ENCODE results near the gene RAPGEF1.

RAPGEF1 gene

GRCh38 chr9:131704141-131704983, 35.5 kb downstream of the RAPGEF1 start:
- no peak for DNase-seq

DNA sequence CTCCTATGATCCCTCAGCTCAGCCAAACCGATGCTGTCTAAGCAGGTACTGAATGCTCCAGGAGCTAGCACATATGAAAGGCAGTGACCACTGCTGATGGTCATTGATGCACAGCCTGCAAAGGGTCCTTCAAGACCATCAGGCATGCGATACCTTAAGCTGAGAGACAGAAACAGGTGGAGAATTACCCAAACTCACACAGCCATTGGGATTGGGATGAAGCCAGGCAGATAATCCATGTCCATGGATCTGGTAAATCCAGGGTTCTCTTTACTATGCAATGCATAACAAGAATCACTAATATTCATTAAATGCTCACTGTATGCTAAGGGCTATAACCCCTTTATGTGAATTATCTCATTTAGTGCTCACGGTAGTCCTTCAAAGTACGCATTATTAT, 36.2 kb downstream of the RAPGEF1 start:
- DNase-seq: no peak

- DNase-seq: no peak
Observed at GRCh38 chr9:131702911-131703310, 37.0 kb downstream of the RAPGEF1 start.

- DNase-seq: no peak
Observed at GRCh38 chr9:131701789-131702337, 38.0 kb downstream of the RAPGEF1 start.

DNA sequence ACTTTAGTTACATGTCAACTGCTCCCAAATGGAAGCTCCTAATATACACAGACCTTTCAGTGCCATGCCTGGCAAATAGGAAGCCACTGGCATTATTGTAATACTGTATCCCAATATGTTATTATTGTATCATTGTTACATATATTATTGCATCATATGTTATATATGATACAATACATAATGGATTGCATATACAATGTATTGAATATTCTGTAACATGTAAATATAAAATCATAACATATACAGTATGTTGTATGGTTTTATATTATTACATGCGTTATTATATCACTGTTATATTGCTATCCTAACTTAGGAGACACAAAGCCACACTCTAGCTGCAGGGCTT, 38.5 kb downstream of the RAPGEF1 start:
- DNase-seq: no peak

- no peak for DNase-seq
Observed at GRCh38 chr9:131700765-131701435, 39.0 kb downstream of the RAPGEF1 start.

DNA sequence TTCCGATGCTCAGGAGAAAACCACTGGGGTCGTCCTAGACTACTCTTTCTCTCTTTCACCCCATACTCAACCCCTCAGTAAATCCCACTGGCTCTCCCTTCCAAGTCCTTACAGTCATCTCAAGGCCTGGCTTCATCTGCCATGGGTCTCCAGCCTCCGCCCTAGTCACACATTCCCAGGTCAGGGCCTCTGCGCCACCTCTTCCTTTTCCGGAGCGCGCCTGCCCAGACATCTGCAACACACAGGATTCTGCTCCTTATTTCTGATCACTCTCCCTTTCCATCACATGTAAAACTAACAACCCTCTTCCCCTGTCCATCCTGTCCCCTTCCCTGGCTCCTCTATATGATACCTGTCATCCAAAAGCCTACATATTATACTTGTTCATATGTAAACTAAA, 39.8 kb downstream of the RAPGEF1 start:
- no peak for DNase-seq

DNA sequence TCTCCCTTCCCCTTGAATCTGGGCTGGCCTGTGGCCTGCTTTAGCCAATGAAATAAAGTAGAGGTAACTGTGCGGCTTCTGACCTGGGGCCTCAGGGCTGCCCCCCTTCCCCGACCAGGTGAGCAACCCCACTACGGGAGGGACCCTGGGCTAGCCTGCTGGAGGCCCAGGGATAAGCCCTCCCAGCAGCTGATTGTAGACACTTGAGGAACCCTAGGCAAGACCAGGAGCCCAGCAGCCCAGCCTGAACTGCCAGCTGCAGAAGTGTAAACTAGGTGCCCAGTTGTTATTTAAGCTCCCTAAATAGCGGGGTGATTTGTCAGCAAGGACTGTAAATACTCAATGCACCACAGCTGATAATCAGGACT, 41.3 kb downstream of the RAPGEF1 start:
- no peak for DNase-seq

DNA sequence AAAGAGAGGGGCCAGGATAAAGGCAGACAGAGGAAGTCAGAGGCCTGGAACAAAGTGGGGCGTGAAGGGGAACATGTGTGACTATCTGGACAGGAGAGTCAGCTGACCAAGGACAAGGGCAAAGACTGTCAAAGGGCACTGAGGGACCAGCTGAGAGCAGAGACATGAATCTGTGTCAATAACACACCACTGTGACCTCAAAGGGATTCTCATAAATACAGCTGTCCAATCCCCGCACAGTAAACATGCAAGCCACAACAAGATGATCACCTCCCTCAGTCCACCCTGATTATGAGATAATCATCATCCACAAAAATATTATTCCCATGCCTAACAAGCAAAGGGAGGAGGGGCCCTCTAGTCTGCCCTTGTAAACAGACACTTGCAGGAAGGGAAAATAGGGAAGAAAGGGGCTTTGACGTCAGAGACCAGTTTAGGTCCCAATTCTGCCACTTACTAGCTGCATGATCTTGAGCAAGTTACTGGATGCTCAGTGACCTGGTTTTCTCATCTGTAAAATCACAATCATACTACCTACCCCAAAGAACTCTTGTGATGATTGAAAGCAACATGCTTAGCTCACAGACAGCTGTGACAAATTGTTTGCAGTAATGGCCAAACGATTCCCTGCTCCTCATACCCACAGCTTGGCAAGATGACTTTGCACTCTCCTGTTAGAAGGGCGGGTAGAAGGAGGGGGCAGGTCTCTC, 41.8 kb downstream of the RAPGEF1 start:
- DNase-seq: no peak

DNA sequence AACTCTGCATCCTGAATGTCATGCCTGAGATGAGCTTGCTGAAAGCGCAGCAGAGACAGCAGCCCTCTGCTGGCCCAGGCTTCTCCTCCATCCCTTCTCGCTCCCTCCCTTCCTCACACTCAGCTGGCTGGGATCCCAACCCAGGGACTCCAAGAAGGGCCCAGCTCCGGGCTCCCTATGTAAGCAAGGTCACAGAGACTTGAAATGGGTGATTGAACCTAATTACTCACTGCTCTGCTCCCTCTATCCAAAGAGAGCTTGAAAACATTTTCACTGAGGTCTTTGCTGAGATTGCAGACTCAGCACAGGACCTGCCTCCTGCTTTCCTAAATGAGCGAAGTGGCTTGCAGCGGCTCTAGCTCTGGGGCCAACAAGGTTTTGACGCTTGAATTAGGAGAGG, 42.8 kb downstream of the RAPGEF1 start:
- no peak for DNase-seq

- no peak for DNase-seq
Observed at GRCh38 chr9:131695836-131696460, 43.9 kb downstream of the RAPGEF1 start.

DNA sequence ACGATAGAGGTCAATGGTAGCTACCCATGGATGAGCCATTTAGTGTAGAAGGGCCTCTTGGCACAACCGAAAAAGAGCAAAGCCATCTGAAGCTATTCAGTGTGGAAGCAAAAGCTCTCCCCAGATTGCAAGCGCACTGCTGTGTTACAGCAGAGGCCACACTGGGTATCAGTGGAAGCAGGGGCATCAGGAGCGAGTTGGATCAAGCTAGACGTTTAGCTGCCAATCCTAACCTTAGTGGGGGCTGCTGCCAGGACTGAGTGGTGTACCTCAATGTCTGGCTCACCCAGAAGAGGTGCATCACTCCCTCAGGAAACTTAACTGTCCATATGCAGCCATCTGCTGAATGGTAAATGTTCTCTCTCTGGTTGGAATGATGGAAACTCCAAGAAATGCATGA, 44.5 kb downstream of the RAPGEF1 start:
- DNase-seq: no peak

GRCh38 chr9:131693651-131694597, 46.0 kb downstream of the RAPGEF1 start:
- DNase-seq: no peak

DNA sequence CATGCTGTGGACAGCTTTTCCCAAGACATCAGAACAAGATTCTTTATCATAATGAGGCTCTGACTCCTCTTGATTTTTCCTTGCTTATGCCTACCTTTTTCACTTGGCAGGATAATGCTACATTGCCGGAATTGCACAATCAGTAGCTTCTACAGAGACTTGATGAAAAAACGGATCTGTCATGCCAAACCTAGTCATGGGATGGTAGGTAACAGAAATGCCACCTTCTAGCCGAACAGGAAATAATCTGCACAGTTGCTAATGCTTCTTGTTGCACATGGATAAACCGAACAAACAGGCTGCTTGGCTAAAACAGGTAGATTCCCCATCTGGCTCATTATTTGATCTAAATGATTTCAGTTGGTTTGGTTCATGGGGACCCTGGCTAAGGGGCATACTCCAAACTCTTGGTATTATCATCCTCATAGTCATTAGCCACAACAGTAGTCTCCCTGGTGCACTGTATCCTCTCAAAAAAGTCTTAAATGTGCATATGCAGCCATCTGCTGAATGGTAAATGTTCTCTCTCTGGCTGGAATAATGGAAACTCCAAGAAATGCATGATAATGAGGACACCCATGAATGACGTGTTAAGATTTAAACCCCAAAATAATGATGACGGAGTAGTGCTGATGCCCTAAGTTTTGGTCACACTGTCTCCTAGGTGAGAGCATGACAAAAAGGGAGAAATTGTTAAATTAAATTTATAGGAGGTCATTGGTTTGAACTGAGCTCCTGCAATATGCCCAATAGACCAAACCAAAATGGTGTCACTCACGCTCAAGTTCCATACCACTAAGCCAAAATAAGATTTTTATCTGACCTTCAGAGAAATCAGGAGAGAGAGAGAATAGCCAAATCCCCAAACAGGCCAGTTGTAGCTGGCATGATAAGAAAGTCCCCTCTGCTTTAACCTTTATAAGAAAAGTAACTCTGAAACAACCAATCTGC, 47.0 kb downstream of the RAPGEF1 start:
- DNase-seq: no peak

DNA sequence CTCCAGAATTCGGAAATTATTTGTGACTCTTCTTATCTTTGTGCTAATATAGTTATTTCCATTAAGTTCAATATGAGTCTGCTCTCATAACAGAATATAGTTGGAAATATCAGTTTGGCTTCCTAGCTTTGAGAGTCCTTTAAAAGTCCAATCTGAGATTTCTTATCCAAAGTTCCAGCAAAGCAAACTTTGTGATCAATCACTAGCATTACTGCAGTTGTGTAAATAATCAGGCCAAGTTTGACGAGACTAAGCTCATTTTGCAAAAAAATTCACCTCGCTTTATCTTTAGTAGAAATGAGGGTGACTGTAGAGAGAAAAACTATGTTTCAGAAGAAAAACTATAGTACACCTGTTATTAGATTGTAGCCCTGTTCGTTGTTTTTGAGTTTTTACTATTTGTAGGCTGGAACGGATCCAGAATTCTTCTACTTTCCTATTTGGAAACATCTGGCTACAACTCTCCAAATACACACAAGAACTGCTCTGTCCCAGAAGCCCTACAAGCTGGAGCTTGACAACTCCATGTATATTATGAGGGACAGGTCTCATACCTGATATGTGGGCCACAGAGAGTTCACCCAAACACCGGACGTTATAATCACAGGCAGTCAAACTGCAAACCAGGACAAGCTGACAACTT, 47.8 kb downstream of the RAPGEF1 start:
- DNase-seq: no peak

DNA sequence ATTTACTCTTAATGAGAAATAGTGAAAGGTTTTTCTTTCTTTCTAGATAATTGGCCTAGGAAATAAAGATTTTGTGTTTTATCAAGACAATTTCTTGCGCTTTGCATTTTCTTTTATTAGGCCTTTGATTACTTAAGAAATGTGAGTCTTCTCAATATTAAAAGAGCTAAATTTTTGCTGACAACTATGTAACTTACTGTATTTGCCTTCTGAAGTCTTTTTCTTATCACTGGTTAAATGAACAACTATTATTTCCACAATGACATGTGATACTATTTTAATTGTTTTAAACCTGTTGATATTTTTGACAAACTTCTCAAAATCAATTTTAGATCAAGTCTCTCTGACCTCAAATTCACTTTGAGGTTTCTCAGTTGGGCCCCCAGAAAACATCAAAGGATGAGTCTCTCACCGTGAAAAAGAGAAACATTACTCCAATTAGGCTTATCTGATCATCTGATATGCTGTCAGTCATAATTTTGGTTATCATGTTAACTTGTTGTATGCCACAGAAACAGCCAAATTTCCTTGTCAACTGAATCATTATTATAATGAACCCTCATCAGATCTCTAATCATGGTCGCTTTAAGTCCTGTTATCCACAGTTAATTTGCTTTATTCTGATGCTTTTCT, 48.8 kb downstream of the RAPGEF1 start:
- peak; percentile 52 for DNase-seq

- no peak for DNase-seq
Observed at GRCh38 chr9:131690462-131690861, 49.4 kb downstream of the RAPGEF1 start.

DNA sequence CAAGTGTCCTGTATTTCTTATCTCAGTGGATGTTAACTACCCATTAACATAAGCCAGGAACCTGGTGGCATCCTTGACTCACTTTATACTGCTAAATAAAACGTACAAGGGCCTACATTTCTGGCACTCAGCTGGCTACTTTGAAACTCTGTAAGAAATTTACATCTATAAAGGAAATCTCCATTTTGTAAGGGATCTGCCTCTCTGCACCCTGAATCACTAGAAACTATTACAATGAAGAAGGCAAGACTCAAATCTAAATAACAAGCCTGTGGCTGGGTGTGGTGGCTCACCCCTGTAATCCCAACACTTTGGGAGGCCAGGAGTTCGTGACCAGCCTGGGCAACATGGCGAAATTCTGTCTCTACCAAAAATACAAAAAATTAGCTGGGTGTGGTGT, 51.5 kb downstream of the RAPGEF1 start:
- DNase-seq: no peak

Measured in central memory CD4-positive, alpha-beta T cell (primary cell).